ENCODE results near the gene LNPEP.

LNPEP gene

GRCh38 chr5:96958977-96959376 is 23.1 kb downstream of the LNPEP start:
- Histone ChIP-seq H3K4me1 (peaks cover 0 to 63% (median 13%) of the 10 kb centered on the region in 4 donors), H3K4me3 (no peak overlapping the region), H3K36me3 (no peaks in the 10 kb centered on the region), H3K9me3 (no peaks in the 10 kb centered on the region), H3K27me3 (no peaks in the 10 kb centered on the region), H3K27ac (no peak overlapping the region)
- intact Hi-C loops (cut with DNase I; ENCODE audit: low total_unique reads): no loop called here
- TF ChIP-seq CTCF (IDR thresholded peaks at IDR 0.05): no peak
- no peak for DNase-seq

GRCh38 chr5:96961053-96961452 is 25.2 kb downstream of the LNPEP start:
- no peak overlapping the region for H3K27ac ChIP-seq
- DNase-seq: no peak
- no peak for TF ChIP-seq CTCF (IDR thresholded peaks at IDR 0.05)
- H3K4me1 ChIP-seq: peaks cover 0 to 65% (median 14%) of the 10 kb centered on the region in 4 donors
- H3K4me3 ChIP-seq: no peak overlapping the region
- intact Hi-C loops (cut with DNase I; ENCODE audit: low total_unique reads): no loop called here
- no peaks in the 10 kb centered on the region for H3K27me3 ChIP-seq
- no peaks in the 10 kb centered on the region for H3K36me3 ChIP-seq
- no peaks in the 10 kb centered on the region for H3K9me3 ChIP-seq

GRCh38 chr5:96962540-96962991 is 26.7 kb downstream of the LNPEP start:
- Histone ChIP-seq H3K27ac (peak overlapping the region; percentile 17 to 21), H3K4me3 (no peak overlapping the region), H3K27me3 (no peaks in the 10 kb centered on the region), H3K36me3 (no peaks in the 10 kb centered on the region), H3K4me1 (peaks cover 0 to 63% (median 15%) of the 10 kb centered on the region in 4 donors), H3K9me3 (no peaks in the 10 kb centered on the region)
- no peak for TF ChIP-seq CTCF (IDR thresholded peaks at IDR 0.05)
- DNase-seq: no peak
- intact Hi-C loops (cut with DNase I; ENCODE audit: low total_unique reads): no loop called here

GRCh38 chr5:96963267-96963666 is 27.4 kb downstream of the LNPEP start:
- peak; percentile 71 to 74 for DNase-seq
- Histone ChIP-seq H3K4me1 (peaks cover 0 to 64% (median 19%) of the 10 kb centered on the region in 4 donors), H3K36me3 (no peaks in the 10 kb centered on the region), H3K27ac (peak overlapping the region; percentile 17 to 21), H3K27me3 (no peaks in the 10 kb centered on the region), H3K9me3 (no peaks in the 10 kb centered on the region), H3K4me3 (no peak overlapping the region)
- intact Hi-C loops (cut with DNase I; ENCODE audit: low total_unique reads): no loop called here
- no peak for TF ChIP-seq CTCF (IDR thresholded peaks at IDR 0.05)

- intact Hi-C loops (cut with DNase I; ENCODE audit: low total_unique reads): no loop called here
- Histone ChIP-seq H3K4me3 (no peak overlapping the region), H3K4me1 (peaks cover 0 to 70% (median 22%) of the 10 kb centered on the region in 4 donors), H3K27me3 (no peaks in the 10 kb centered on the region), H3K9me3 (no peaks in the 10 kb centered on the region), H3K27ac (no peak overlapping the region), H3K36me3 (no peaks in the 10 kb centered on the region)
- DNase-seq: no peak
- TF ChIP-seq CTCF (IDR thresholded peaks at IDR 0.05): no peak
Measured at GRCh38 chr5:96966801-96967200, 30.9 kb downstream of the LNPEP start.

GRCh38 chr5:96967400-96967799 is 31.5 kb downstream of the LNPEP start:
- no peaks in the 10 kb centered on the region for H3K9me3 ChIP-seq
- H3K36me3 ChIP-seq: no peaks in the 10 kb centered on the region
- no peak overlapping the region for H3K4me3 ChIP-seq
- no peak for TF ChIP-seq CTCF (IDR thresholded peaks at IDR 0.05)
- intact Hi-C loops (cut with DNase I; ENCODE audit: low total_unique reads): no loop called here
- peaks cover 0 to 70% (median 25%) of the 10 kb centered on the region in 4 donors for H3K4me1 ChIP-seq
- peak overlapping the region; percentile 31 to 54 for H3K27ac ChIP-seq
- DNase-seq: no peak
- no peaks in the 10 kb centered on the region for H3K27me3 ChIP-seq
